ENCODE results near the gene AUTS2.

Gene AUTS2

GRCh38 chr7:70786076-70786475 is 1187.8 kb downstream of the AUTS2 start:
- TF ChIP-seq CTCF (IDR thresholded peaks at IDR 0.05) = no peak

GRCh38 chr7:70787286-70787685 is 1189.0 kb downstream of the AUTS2 start:
- no peak for TF ChIP-seq CTCF (IDR thresholded peaks at IDR 0.05)

GRCh38 chr7:70787771-70788170 is 1189.5 kb downstream of the AUTS2 start:
- TF ChIP-seq CTCF (IDR thresholded peaks at IDR 0.05) = no peak

- TF ChIP-seq CTCF (IDR thresholded peaks at IDR 0.05) = no peak
Measured at GRCh38 chr7:70788276-70788675, 1190.0 kb downstream of the AUTS2 start.

- TF ChIP-seq CTCF (IDR thresholded peaks at IDR 0.05) = no peak
Measured at GRCh38 chr7:70789481-70790214, 1191.4 kb downstream of the AUTS2 start.

GRCh38 chr7:70790215-70791073 is 1192.2 kb downstream of the AUTS2 start:
- TF ChIP-seq CTCF (IDR thresholded peaks at IDR 0.05) = no peak

GRCh38 chr7:70791341-70791740 is 1193.1 kb downstream of the AUTS2 start:
- TF ChIP-seq CTCF (IDR thresholded peaks at IDR 0.05) = no peak

Measured in LNCAP (cell line).